PFSK-1 (cell line): ENCODE measurements around the gene LHX1.

Experiments used
- POLR2AphosphoS5 ChIP-seq: IDR thresholded peaks from 2 replicates; pipeline ENCODE4 v1.6.1; 2012; ENCODE audit warnings: low read depth, mild to moderate bottlenecking, control low read depth, low read length, moderate library complexity
- SIN3A ChIP-seq: IDR thresholded peaks from 2 replicates; pipeline ENCODE4 v1.6.1; 2012; ENCODE audit warnings: mild to moderate bottlenecking, low read length, moderate library complexity, borderline replicate concordance; ENCODE audit not compliant: insufficient read depth
- TAF1 ChIP-seq: IDR thresholded peaks from 2 replicates; pipeline ENCODE4 v1.6.1; 2012; ENCODE audit warnings: low read length, control low read depth, borderline replicate concordance; ENCODE audit not compliant: insufficient read depth
- TF ChIP-seq, protein P1 (sequence below), 2 experiments: IDR thresholded peaks; 2 replicates each; pipeline versions ENCODE4 v1.6.1 to v1.8.0; 2011 to 2012; ENCODE audit warnings: low read depth in 2 of 2, low read length in 2 of 2, control low read depth in 1 of 2, inconsistent platforms in 1 of 2, mild to moderate bottlenecking in 1 of 2, moderate library complexity in 1 of 2; ENCODE audit not compliant: insufficient read depth in 1 of 2

GRCh38 chr17:36931096-36931696, 6.1 kb upstream of the LHX1 start:
- no peak for TF ChIP-seq TAF1
- no peak for TF ChIP-seq POLR2AphosphoS5
- TF ChIP-seq SIN3A, result no peak
- TF ChIP-seq, protein P1, sequence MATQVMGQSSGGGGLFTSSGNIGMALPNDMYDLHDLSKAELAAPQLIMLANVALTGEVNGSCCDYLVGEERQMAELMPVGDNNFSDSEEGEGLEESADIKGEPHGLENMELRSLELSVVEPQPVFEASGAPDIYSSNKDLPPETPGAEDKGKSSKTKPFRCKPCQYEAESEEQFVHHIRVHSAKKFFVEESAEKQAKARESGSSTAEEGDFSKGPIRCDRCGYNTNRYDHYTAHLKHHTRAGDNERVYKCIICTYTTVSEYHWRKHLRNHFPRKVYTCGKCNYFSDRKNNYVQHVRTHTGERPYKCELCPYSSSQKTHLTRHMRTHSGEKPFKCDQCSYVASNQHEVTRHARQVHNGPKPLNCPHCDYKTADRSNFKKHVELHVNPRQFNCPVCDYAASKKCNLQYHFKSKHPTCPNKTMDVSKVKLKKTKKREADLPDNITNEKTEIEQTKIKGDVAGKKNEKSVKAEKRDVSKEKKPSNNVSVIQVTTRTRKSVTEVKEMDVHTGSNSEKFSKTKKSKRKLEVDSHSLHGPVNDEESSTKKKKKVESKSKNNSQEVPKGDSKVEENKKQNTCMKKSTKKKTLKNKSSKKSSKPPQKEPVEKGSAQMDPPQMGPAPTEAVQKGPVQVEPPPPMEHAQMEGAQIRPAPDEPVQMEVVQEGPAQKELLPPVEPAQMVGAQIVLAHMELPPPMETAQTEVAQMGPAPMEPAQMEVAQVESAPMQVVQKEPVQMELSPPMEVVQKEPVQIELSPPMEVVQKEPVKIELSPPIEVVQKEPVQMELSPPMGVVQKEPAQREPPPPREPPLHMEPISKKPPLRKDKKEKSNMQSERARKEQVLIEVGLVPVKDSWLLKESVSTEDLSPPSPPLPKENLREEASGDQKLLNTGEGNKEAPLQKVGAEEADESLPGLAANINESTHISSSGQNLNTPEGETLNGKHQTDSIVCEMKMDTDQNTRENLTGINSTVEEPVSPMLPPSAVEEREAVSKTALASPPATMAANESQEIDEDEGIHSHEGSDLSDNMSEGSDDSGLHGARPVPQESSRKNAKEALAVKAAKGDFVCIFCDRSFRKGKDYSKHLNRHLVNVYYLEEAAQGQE (IDR thresholded peaks at IDR 0.05; ENCODE audit: insufficient read depth in 1 of 2, low read depth in 2 of 2, low read length in 2 of 2), result no peak
